Measurements from ENCODE around the gene KIRREL3.

GRCh38 chr11:126855536-126855935 is 145.0 kb downstream of the KIRREL3 start:
- no peak for TF ChIP-seq POLR2AphosphoS5 (IDR thresholded peaks at IDR 0.05; ENCODE audit: borderline replicate concordance, low read depth, low read length)
- no peak for TF ChIP-seq FOXP2 (optimal IDR thresholded peaks at IDR 0.05; ENCODE audit: control extremely low read depth, extremely low read length, insufficient read depth)
- no peak for TF ChIP-seq EZH2 (IDR thresholded peaks at IDR 0.05)

Data from SK-N-MC (cell line).